Endothelial cell of umbilical vein (primary cell): ENCODE data around the gene ANKMY1.

Source experiments
- CTCF ChIP-seq, 2 donors: IDR thresholded peaks; 1 replicate in 1 of 2; 2 replicates in 1 of 2; pipeline ENCODE4 v1.5.1; 2011; ENCODE audit warnings: low read length in 2 of 2, mild to moderate bottlenecking in 2 of 2, moderate library complexity in 2 of 2, control low read depth in 1 of 2, inconsistent platforms in 1 of 2, low read depth in 1 of 2; ENCODE audit not compliant: insufficient read depth in 1 of 2; ENCODE audit errors: extremely low read depth in 1 of 2
- POLR2A ChIP-seq: IDR thresholded peaks from 2 replicates; pipeline ENCODE4 v1.6.1; 2012; ENCODE audit warnings: low read depth, mild to moderate bottlenecking, control low read depth, low read length

DNA sequence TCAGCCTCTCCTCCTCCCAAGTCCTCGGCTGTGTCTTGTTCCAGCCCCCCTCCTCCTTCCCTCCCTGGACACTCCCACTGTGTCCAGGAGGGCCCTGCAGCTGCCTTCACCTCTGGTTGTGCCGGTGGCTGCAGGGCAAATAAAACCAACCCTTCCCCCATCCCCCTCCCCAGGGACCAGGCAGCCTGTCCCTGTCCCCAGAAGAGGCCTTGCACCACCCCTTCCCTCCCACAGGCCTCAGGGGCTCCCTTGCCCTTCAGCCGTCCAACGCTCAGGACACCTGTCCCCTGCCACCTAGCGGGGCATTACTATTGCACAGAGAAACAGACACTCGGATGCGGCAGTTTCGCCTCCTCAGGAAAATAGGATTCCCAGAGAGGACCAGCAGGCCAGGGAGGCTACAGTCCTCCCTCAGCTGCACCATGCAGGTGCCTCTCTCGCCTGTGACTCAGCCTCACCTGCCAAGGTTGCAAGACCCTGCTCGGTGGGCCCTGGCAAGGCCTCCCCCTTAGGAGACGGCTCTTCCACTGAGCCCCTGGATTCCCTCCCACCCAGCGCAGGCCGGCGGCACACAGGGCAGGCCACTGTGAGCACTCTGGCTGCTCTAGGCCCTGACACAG is 127.8 kb downstream of the ANKMY1 start:
- TF ChIP-seq CTCF (IDR thresholded peaks at IDR 0.05; ENCODE audit: extremely low read depth in 1 of 2, insufficient read depth in 1 of 2, low read depth in 1 of 2, low read length in 2 of 2) (no peak), POLR2A (no peak)
